ENCODE results near the gene SF3A2.

SF3A2 gene

GRCh38 chr19:2216361-2217225 lies 20.0 kb upstream of the SF3A2 start:
- DNase-seq (no peak), ATAC-seq (no peak)
- Mint-ChIP-seq H3K27ac (no peak overlapping the region), H3K27me3 (no peaks in the 10 kb centered on the region), H3K9me3 (no peaks in the 10 kb centered on the region), H3K4me3 (no peak overlapping the region), H3K4me1 (peaks cover 28% of the 10 kb centered on the region)

GRCh38 chr19:2217591-2217990 lies 19.0 kb upstream of the SF3A2 start:
- ATAC-seq (no peak), DNase-seq (no peak)
- Mint-ChIP-seq H3K4me1 (peaks cover 32% of the 10 kb centered on the region), H3K4me3 (no peak overlapping the region), H3K27me3 (no peaks in the 10 kb centered on the region), H3K27ac (no peak overlapping the region), H3K9me3 (no peaks in the 10 kb centered on the region)

GRCh38 chr19:2219726-2220125 lies 16.9 kb upstream of the SF3A2 start:
- Mint-ChIP-seq H3K4me3 (no peak overlapping the region), H3K27me3 (no peaks in the 10 kb centered on the region), H3K9me3 (no peaks in the 10 kb centered on the region), H3K27ac (peak overlapping the region in 1 of 2 donors; percentile 92), H3K4me1 (peaks cover 32% of the 10 kb centered on the region)
- ATAC-seq (peak; percentile 7), DNase-seq (no peak)

- Mint-ChIP-seq H3K27me3 (no peaks in the 10 kb centered on the region), H3K4me1 (peaks cover 22% of the 10 kb centered on the region), H3K4me3 (no peak overlapping the region), H3K9me3 (no peaks in the 10 kb centered on the region), H3K27ac (no peak overlapping the region)
- DNase-seq (no peak), ATAC-seq (no peak)
Measured at GRCh38 chr19:2221250-2221831, 15.3 kb upstream of the SF3A2 start.

GRCh38 chr19:2221918-2222317 lies 14.7 kb upstream of the SF3A2 start:
- DNase-seq: no peak
- H3K4me1 Mint-ChIP-seq: peaks cover 22% of the 10 kb centered on the region
- no peaks in the 10 kb centered on the region for H3K27me3 Mint-ChIP-seq
- no peak for ATAC-seq
- no peak overlapping the region for H3K27ac Mint-ChIP-seq
- no peak overlapping the region for H3K4me3 Mint-ChIP-seq
- H3K9me3 Mint-ChIP-seq: no peaks in the 10 kb centered on the region

- H3K4me1 Mint-ChIP-seq: peaks cover 22% of the 10 kb centered on the region
- no peaks in the 10 kb centered on the region for H3K27me3 Mint-ChIP-seq
- no peak for ATAC-seq
- no peaks in the 10 kb centered on the region for H3K9me3 Mint-ChIP-seq
- no peak for DNase-seq
- no peak overlapping the region for H3K4me3 Mint-ChIP-seq
- no peak overlapping the region for H3K27ac Mint-ChIP-seq
Measured at GRCh38 chr19:2223391-2223790, 13.2 kb upstream of the SF3A2 start.

GRCh38 chr19:2223959-2224358 lies 12.7 kb upstream of the SF3A2 start:
- no peak overlapping the region for H3K4me3 Mint-ChIP-seq

GRCh38 chr19:2224754-2225349 lies 11.8 kb upstream of the SF3A2 start:
- H3K4me1 Mint-ChIP-seq: peaks cover 22% of the 10 kb centered on the region
- no peaks in the 10 kb centered on the region for H3K9me3 Mint-ChIP-seq
- no peaks in the 10 kb centered on the region for H3K27me3 Mint-ChIP-seq
- no peak for DNase-seq
- H3K4me3 Mint-ChIP-seq: no peak overlapping the region
- ATAC-seq: no peak
- H3K27ac Mint-ChIP-seq: peak overlapping the region in 1 of 2 donors; percentile 30

More at GRCh38 chr19:2223959-2224358, 12.7 kb upstream of the SF3A2 start:
- Mint-ChIP-seq H3K9me3 (no peaks in the 10 kb centered on the region), H3K27ac (peak overlapping the region in 1 of 2 donors; percentile 37), H3K27me3 (no peaks in the 10 kb centered on the region), H3K4me1 (peaks cover 22% of the 10 kb centered on the region)
- DNase-seq (no peak), ATAC-seq (peak; percentile 41)

- no peaks in the 10 kb centered on the region for H3K9me3 Mint-ChIP-seq
- H3K4me3 Mint-ChIP-seq: peak overlapping the region in 1 of 2 donors; percentile 29
- ATAC-seq (no peak), DNase-seq (no peak)
- no peaks in the 10 kb centered on the region for H3K27me3 Mint-ChIP-seq
- peaks cover 17% of the 10 kb centered on the region for H3K4me1 Mint-ChIP-seq
- no peak overlapping the region for H3K27ac Mint-ChIP-seq
Measured at GRCh38 chr19:2225415-2226050, 11.1 kb upstream of the SF3A2 start.

- Mint-ChIP-seq H3K27me3 (no peaks in the 10 kb centered on the region), H3K4me3 (no peak overlapping the region), H3K27ac (no peak overlapping the region), H3K4me1 (peaks cover 17% of the 10 kb centered on the region), H3K9me3 (no peaks in the 10 kb centered on the region)
- DNase-seq: no peak
- ATAC-seq: no peak
Measured at GRCh38 chr19:2226051-2226839, 10.4 kb upstream of the SF3A2 start.

- DNase-seq: no peak
- no peaks in the 10 kb centered on the region for H3K9me3 Mint-ChIP-seq
- H3K27ac Mint-ChIP-seq: peak overlapping the region in 1 of 2 donors; percentile 63
- H3K4me1 Mint-ChIP-seq: peaks cover 17% of the 10 kb centered on the region
- no peaks in the 10 kb centered on the region for H3K27me3 Mint-ChIP-seq
- ATAC-seq: no peak
- H3K4me3 Mint-ChIP-seq: no peak overlapping the region
Measured at GRCh38 chr19:2226840-2227360, 9.7 kb upstream of the SF3A2 start.

- peak; percentile 29 for ATAC-seq
- peak overlapping the region in 1 of 2 donors; percentile 67 for H3K27ac Mint-ChIP-seq
- no peaks in the 10 kb centered on the region for H3K9me3 Mint-ChIP-seq
- H3K27me3 Mint-ChIP-seq: no peaks in the 10 kb centered on the region
- no peak for DNase-seq
- H3K4me1 Mint-ChIP-seq: peaks cover 19% of the 10 kb centered on the region
- H3K4me3 Mint-ChIP-seq: no peak overlapping the region
Measured at GRCh38 chr19:2227415-2228156, 9.0 kb upstream of the SF3A2 start.

- Mint-ChIP-seq H3K27ac (peak overlapping the region; percentile 43 to 78), H3K27me3 (no peaks in the 10 kb centered on the region), H3K4me3 (no peak overlapping the region), H3K4me1 (peaks cover 22% of the 10 kb centered on the region), H3K9me3 (no peaks in the 10 kb centered on the region)
- ATAC-seq (peak; percentile 17), DNase-seq (no peak)
Measured at GRCh38 chr19:2228157-2229030, 8.2 kb upstream of the SF3A2 start.
